ENCODE measurements around the gene PCDHAC1.
A peak's percentile ranks its signal among the peaks of the same experiment; 100 is the strongest.
"Not testable (repeated sequence)": the region's sequence is repeated elsewhere in the genome, so short reads cannot be mapped to it uniquely, and the experiment has no call there.

PCDHAC1 gene

GRCh38 chr5:140925806-140926442 is at the start of gene PCDHAC1:
Gene PCDHAC1, plus strand, starts transcription at chr5:140926299. Its CDS starts 594 bp downstream, at chr5:140926893.
- no peak for TF ChIP-seq CTCF (conservative IDR thresholded peaks at IDR 0.05; ENCODE audit: low read depth)
- CTCF ChIA-PET = interaction anchor here (0.5 to 4.2 kb wide), 30 partner anchors 9 to 1074 kb away, joined by 3 to 85 read pairs (median 4); partner anchors contain the start of genes PCDHA13, PCDHA8 and PCDHAC2

GRCh38 chr5:140876541-140877261 is 49.4 kb upstream of the PCDHAC1 start:
- CTCF ChIA-PET = interaction anchor here (0.6 to 2.5 kb wide), 4 partner anchors 122 to 452 kb away, joined by 3 to 21 read pairs (median 4); no protein-coding TSS in a partner anchor
- H3K27ac ChIP-seq; DNase-seq (ENCODE audit: low spot score); POLR2A ChIA-PET (ENCODE audit: low non-redundant PET): not testable (repeated sequence)

More at GRCh38 chr5:140925806-140926442, at the start of gene PCDHAC1:
- peak within 1 kb of the TSS; percentile 59 for H3K27ac ChIP-seq
- POLR2A ChIA-PET (ENCODE audit: low non-redundant PET) = interaction anchor here (1.0 to 2.0 kb wide), 2 partner anchors 41 to 115 kb away, joined by 7 to 13 read pairs; no protein-coding TSS in a partner anchor
- peak; percentile 67 for DNase-seq (ENCODE audit: low spot score)

- POLR2A ChIA-PET (ENCODE audit: low non-redundant PET) = no interaction called here
- TF ChIP-seq CTCF (conservative IDR thresholded peaks at IDR 0.05; ENCODE audit: low read depth) = no peak
- CTCF ChIA-PET = interaction anchor here (1.0 kb wide), 1 partner anchor 451 kb away, joined by 5 read pairs; no protein-coding TSS in a partner anchor
- no peak overlapping the region for H3K27ac ChIP-seq
- DNase-seq (ENCODE audit: low spot score) = no peak
Observed at GRCh38 chr5:140877262-140877581, 48.9 kb upstream of the PCDHAC1 start.

- peak; percentile 78 for TF ChIP-seq CTCF (conservative IDR thresholded peaks at IDR 0.05; ENCODE audit: low read depth)
- peak; percentile 59 for DNase-seq (ENCODE audit: low spot score)
- ChIA-PET POLR2A (ENCODE audit: low non-redundant PET) (no interaction called here), CTCF (interaction anchor here (0.6 to 4.0 kb wide), 20 partner anchors 9 to 1055 kb away, joined by 3 to 50 read pairs (median 4); partner anchors contain the start of genes PCDHA11, PCDHA8, PCDHAC1 and PCDHAC2)
- H3K27ac ChIP-seq = no peak within 1 kb of the TSS
Observed at GRCh38 chr5:140881889-140882590, 44.1 kb upstream of the PCDHAC1 start, which contains the start of gene PCDHA13. Gene PCDHA13, plus strand, starts transcription at chr5:140882124. Its CDS starts 145 bp downstream, at chr5:140882269.

- ChIA-PET CTCF (interaction anchor here (0.6 to 4.0 kb wide), 16 partner anchors 9 to 1054 kb away, joined by 3 to 50 read pairs (median 4); partner anchors contain the start of genes PCDHA11, PCDHA8, PCDHAC1 and PCDHAC2), POLR2A (ENCODE audit: low non-redundant PET) (no interaction called here)
- no peak for TF ChIP-seq CTCF (conservative IDR thresholded peaks at IDR 0.05; ENCODE audit: low read depth)
- no peak overlapping the region for H3K27ac ChIP-seq
- DNase-seq (ENCODE audit: low spot score) = peak; percentile 62
Observed at GRCh38 chr5:140882591-140882899, 43.6 kb upstream of the PCDHAC1 start.

- no peak overlapping the region for H3K27ac ChIP-seq
- CTCF ChIA-PET = interaction anchor here (0.5 to 4.0 kb wide), 10 partner anchors 24 to 157 kb away, joined by 3 to 50 read pairs (median 4); partner anchors contain the start of genes PCDHA8 and PCDHAC1
- DNase-seq (ENCODE audit: low spot score) = no peak
- POLR2A ChIA-PET (ENCODE audit: low non-redundant PET) = no interaction called here
- no peak for TF ChIP-seq CTCF (conservative IDR thresholded peaks at IDR 0.05; ENCODE audit: low read depth)
Observed at GRCh38 chr5:140883373-140883772, 42.7 kb upstream of the PCDHAC1 start.

Data from RWPE1 (cell line).